ENCODE data around the gene HDHD3. TPM values are rescaled to one million over a fixed set of nuclear protein-coding genes. Genes with fewer than 3 reads are reported as not detected.
"Not testable (repeated sequence)": the region's sequence is repeated elsewhere in the genome, so short reads cannot be mapped to it uniquely, and the experiment has no call there.

HDHD3 gene
- total RNA-seq, 2 donors from 2014 or later = 24.3 to 37.1 TPM

DNA sequence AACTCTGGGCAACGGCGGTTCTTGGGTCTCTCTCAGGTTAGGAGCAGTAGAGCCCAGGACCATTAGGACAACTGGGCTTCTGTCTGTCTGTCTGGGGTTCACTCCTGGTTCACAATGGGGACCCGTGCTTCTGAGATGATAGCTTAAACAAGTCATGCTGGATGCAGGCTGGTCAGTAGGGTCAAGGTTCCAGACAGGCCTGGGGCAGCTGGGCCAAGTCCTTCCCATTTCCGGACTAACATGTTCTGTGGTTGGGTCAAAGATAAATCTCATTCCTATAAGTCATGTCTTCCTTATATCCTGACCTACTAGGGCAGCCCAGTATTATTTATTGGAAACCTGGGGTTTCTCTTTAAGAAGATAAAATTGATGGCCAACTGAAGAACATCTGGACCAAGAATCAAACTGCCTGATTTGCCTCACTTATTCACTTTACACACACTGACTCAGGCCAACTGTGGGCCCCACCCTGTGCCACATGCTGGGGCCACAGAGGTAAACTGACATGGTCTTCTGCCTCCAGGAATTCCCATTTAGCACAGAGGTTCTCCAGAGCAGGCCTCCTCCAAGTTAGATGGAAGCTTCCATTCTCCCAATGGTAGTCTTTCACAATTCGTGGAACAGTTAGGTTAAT, 8.3 kb downstream of the HDHD3 start:
- 91 to 100% methylated on average over 5 of the region's 5 CpGs for WGBS, 2 experiments (ENCODE audit: insufficient coverage in 1 of 2, insufficient read length in 1 of 2)
- no peak overlapping the region for H3K9ac ChIP-seq (ENCODE audit: extremely low read depth, low read length, poor library complexity, severe bottlenecking)
- no peak overlapping the region for H3K27ac Mint-ChIP-seq

DNA sequence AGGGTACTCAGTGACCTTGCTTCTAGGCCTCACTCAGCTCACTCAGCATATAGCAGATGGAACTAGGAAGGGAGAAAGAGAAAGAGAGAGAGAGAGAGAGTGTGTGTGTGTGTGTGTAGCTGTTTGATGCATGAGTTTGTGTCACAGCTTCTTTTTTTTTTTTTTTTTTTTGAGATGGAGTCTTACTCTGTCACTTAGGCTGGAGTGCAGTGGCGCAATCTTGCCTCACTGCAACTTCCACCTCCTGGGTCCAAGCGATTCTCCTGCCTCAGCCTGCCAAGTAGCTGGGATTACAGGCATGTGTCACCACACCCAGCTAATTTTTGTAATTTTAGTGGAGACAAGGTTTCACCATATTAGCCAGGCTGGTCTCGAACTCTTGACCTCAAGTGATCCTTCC, 11.1 kb downstream of the HDHD3 start:
- not testable (repeated sequence) for H3K4me1 ChIP-seq (ENCODE audit: control insufficient read depth, insufficient read depth, low read length); H3K4me1 Mint-ChIP-seq; H3K27me3 Mint-ChIP-seq (ENCODE audit: insufficient read depth); H3K9me3 ChIP-seq (ENCODE audit: control insufficient read depth, low read length); H3K27me3 ChIP-seq (ENCODE audit: control insufficient read depth, insufficient read depth, low read length, poor library complexity, severe bottlenecking); H3K9me3 Mint-ChIP-seq; H3K4me3 Mint-ChIP-seq; H3K4me3 ChIP-seq (ENCODE audit: low read length); H3K27ac Mint-ChIP-seq; DNase-seq; H3K9ac ChIP-seq (ENCODE audit: extremely low read depth, low read length, poor library complexity, severe bottlenecking); H3K27ac ChIP-seq (ENCODE audit: low read depth, low read length)
- 83 to 92% methylated on average over 2 to 3 of the region's 3 CpGs for WGBS, 2 experiments (ENCODE audit: insufficient coverage in 1 of 2, insufficient read length in 1 of 2)
- peaks cover 14% of the 10 kb centered on the region for H3K36me3 ChIP-seq (ENCODE audit: control insufficient read depth, insufficient read depth, low read length)
- H3K36me3 Mint-ChIP-seq (ENCODE audit: low read depth) = peaks cover 26% of the 10 kb centered on the region

More for the DNA sequence above, 8.3 kb downstream of the HDHD3 start:
- Histone ChIP-seq H3K4me1 (ENCODE audit: control insufficient read depth, insufficient read depth, low read length) (peaks cover 6% of the 10 kb centered on the region), H3K27me3 (ENCODE audit: control insufficient read depth, insufficient read depth, low read length, poor library complexity, severe bottlenecking) (no peaks in the 10 kb centered on the region), H3K27ac (ENCODE audit: low read depth, low read length) (no peak overlapping the region), H3K4me3 (ENCODE audit: low read length) (no peak overlapping the region), H3K9me3 (ENCODE audit: control insufficient read depth, low read length) (no peaks in the 10 kb centered on the region), H3K36me3 (ENCODE audit: control insufficient read depth, insufficient read depth, low read length) (peaks cover 20% of the 10 kb centered on the region)
- H3K4me1 Mint-ChIP-seq = peaks cover 11% of the 10 kb centered on the region
- H3K36me3 Mint-ChIP-seq (ENCODE audit: low read depth) = peaks cover 29% of the 10 kb centered on the region
- no peaks in the 10 kb centered on the region for H3K9me3 Mint-ChIP-seq
- H3K27me3 Mint-ChIP-seq (ENCODE audit: insufficient read depth) = no peaks in the 10 kb centered on the region
- H3K4me3 Mint-ChIP-seq = no peak overlapping the region
- TF ChIP-seq, protein P1, sequence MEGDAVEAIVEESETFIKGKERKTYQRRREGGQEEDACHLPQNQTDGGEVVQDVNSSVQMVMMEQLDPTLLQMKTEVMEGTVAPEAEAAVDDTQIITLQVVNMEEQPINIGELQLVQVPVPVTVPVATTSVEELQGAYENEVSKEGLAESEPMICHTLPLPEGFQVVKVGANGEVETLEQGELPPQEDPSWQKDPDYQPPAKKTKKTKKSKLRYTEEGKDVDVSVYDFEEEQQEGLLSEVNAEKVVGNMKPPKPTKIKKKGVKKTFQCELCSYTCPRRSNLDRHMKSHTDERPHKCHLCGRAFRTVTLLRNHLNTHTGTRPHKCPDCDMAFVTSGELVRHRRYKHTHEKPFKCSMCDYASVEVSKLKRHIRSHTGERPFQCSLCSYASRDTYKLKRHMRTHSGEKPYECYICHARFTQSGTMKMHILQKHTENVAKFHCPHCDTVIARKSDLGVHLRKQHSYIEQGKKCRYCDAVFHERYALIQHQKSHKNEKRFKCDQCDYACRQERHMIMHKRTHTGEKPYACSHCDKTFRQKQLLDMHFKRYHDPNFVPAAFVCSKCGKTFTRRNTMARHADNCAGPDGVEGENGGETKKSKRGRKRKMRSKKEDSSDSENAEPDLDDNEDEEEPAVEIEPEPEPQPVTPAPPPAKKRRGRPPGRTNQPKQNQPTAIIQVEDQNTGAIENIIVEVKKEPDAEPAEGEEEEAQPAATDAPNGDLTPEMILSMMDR (conservative IDR thresholded peaks at IDR 0.05) = no peak
- DNase-seq = no peak

DNA sequence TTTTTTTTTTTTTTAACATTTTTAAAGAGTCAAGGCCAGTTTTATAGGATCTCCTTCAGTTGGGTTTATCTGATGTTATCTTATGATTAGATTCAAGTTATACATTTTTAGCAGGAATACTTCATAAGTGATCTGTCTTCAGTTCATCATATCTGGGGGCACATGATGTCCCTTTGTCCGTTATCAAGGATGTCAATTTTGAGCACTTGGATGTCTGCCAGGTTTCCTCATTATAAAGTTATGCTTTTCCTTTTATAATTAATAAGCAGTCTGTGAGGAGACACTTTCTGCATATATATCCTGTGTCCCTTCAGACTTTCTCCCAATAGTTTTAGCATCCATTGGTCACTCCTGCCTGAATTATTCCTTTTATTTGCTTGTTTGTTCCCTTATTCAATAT, 11.8 kb downstream of the HDHD3 start:
- H3K9me3 ChIP-seq (ENCODE audit: control insufficient read depth, low read length) = no peaks in the 10 kb centered on the region
- H3K27me3 Mint-ChIP-seq (ENCODE audit: insufficient read depth) = no peaks in the 10 kb centered on the region
- no peak overlapping the region for H3K4me3 Mint-ChIP-seq
- no peak overlapping the region for H3K4me3 ChIP-seq (ENCODE audit: low read length)
- peaks cover 22% of the 10 kb centered on the region for H3K36me3 Mint-ChIP-seq (ENCODE audit: low read depth)
- H3K9ac ChIP-seq (ENCODE audit: extremely low read depth, low read length, poor library complexity, severe bottlenecking) = no peak overlapping the region
- TF ChIP-seq, protein P1 (conservative IDR thresholded peaks at IDR 0.05) = no peak
- no peaks in the 10 kb centered on the region for H3K9me3 Mint-ChIP-seq
- H3K27ac ChIP-seq (ENCODE audit: low read depth, low read length) = no peak overlapping the region
- 40 to 100% methylated on average over 1 of the region's 1 CpG for WGBS, 2 experiments (ENCODE audit: insufficient coverage in 1 of 2, insufficient read length in 1 of 2)
- H3K27ac Mint-ChIP-seq = no peak overlapping the region
- DNase-seq = no peak
- peaks cover 19% of the 10 kb centered on the region for H3K36me3 ChIP-seq (ENCODE audit: control insufficient read depth, insufficient read depth, low read length)
- H3K4me1 Mint-ChIP-seq = no peaks in the 10 kb centered on the region
- no peaks in the 10 kb centered on the region for H3K27me3 ChIP-seq (ENCODE audit: control insufficient read depth, insufficient read depth, low read length, poor library complexity, severe bottlenecking)
- H3K4me1 ChIP-seq (ENCODE audit: control insufficient read depth, insufficient read depth, low read length) = no peaks in the 10 kb centered on the region

DNA sequence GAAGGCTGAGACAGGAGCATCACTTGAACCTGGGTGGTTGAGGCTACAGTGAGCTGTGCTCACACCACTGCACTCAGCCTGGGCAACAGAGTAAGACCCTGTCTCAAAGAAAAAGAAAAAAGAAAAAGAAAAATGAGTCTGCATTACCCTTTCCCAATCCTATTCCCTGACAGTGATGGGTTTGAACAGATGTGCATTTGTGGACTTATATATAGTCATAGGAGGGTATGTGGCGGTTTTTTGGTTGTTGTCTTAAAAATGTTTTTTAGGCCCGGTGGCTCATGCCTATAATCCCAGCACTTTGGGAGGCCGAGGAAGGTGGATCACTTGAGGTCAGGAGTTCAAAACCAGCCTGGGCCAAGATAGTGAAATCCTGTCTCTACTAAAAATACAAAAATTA, 13.4 kb downstream of the HDHD3 start:
- no peak overlapping the region for H3K27ac Mint-ChIP-seq
- Histone ChIP-seq H3K27me3 (ENCODE audit: control insufficient read depth, insufficient read depth, low read length, poor library complexity, severe bottlenecking) (no peaks in the 10 kb centered on the region), H3K9ac (ENCODE audit: extremely low read depth, low read length, poor library complexity, severe bottlenecking) (no peak overlapping the region), H3K27ac (ENCODE audit: low read depth, low read length) (no peak overlapping the region), H3K4me3 (ENCODE audit: low read length) (no peak overlapping the region), H3K4me1 (ENCODE audit: control insufficient read depth, insufficient read depth, low read length) (no peaks in the 10 kb centered on the region), H3K9me3 (ENCODE audit: control insufficient read depth, low read length) (no peaks in the 10 kb centered on the region), H3K36me3 (ENCODE audit: control insufficient read depth, insufficient read depth, low read length) (peaks cover 15% of the 10 kb centered on the region)
- TF ChIP-seq, protein P1 (conservative IDR thresholded peaks at IDR 0.05) = no peak
- peaks cover 19% of the 10 kb centered on the region for H3K36me3 Mint-ChIP-seq (ENCODE audit: low read depth)
- WGBS, 2 experiments (ENCODE audit: insufficient coverage in 1 of 2, insufficient read length in 1 of 2) = 90 to 100% methylated on average over 1 to 3 of the region's 3 CpGs
- no peak for DNase-seq
- no peak overlapping the region for H3K4me3 Mint-ChIP-seq
- no peaks in the 10 kb centered on the region for H3K4me1 Mint-ChIP-seq
- no peaks in the 10 kb centered on the region for H3K9me3 Mint-ChIP-seq
- H3K27me3 Mint-ChIP-seq (ENCODE audit: insufficient read depth) = no peaks in the 10 kb centered on the region
